COLO668 (cell line): ENCODE results near the gene MAPK10.

Source experiments
- DNase-seq: peaks from one replicate; lab custom pipeline; 2025; ENCODE audit not compliant: unreplicated experiment; lab: John Stamatoyannopoulos, UW

The MAPK10 gene

DNA sequence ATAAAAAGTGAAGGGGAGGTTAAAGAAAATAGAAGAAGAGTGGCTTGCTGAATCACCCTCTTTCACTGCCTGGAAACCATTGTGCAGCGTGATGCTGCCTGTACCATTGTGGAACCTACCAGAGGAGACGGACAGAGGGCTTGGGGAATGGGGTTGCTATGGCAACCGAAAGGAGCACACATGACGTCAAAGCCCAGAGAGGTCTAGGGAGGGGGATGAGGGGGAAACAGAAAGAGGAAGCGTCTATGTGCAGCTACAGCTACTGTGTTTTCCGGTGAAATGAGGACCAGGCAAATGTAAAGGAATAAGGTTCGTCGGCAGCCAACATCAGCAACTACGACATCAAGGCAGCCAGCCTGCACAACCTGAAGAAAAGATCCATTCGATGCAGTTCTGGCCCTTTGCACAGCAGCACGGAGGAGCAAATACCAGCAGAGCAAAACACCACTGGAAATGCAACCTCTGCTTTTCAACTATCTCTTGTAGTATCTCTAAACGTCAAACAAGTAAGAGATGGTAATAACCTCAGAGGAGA lies at the start of gene MAPK10:
Gene MAPK10 (minus strand): TSS at position 110 of the 535 bp plus-strand sequence.
- no peak for DNase-seq

DNA sequence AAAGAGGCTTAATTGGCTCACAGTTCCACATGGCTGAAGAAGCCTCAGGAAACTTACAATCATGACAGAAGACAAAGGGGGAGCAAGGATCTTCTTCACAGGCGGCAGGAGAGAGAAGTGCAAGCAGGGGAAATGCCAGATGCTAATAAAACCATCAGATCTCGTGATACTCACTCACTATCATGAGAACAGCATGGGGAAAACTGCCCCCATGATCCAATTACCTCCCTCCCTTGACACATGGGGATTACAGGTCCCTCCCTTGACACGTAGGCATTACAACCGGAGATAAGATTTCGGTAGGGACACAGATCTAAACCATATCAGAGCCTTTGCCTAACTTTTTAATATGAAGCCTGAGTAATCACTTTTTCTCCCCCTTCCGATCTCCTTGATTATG lies 43.7 kb upstream of the MAPK10 start:
- DNase-seq: no peak

DNA sequence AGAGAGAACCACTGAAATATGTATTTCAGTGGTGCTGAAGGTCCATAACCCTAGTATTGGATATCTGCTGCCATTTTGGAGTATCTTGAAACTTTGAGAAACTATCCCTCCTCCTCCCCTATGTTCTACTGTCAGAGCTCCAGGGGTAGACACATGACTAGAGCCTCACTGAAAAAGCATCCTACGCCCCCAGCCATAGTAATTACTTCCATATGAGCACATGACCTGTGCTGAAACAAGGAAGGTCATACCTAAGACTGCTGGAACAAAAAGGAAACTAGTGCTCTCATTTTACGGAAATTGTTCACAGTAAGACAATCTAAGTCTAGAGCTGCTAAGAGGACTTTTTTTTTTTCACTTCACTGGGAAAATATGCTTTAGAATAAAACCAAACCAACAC lies 42.0 kb upstream of the MAPK10 start:
- DNase-seq: no peak

DNA sequence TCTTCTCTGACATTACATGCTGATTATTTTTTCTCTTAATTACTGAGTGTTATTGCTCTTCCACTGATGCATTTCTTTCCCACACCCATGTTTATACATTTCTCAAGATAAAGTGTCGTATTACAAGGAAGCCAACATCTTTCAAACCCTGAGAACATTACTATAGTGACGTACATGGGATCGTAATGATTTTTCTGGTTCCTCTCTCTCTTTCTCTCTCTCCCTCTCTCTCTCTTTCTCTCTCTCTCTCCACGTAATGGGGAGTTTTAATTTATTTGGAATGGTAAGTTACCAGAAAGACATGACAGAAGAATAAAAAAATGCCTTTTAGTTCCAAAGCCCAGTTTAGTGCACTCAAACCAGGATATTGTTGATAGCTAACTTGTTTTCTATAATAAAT lies 40.4 kb upstream of the MAPK10 start:
- DNase-seq: no peak

DNA sequence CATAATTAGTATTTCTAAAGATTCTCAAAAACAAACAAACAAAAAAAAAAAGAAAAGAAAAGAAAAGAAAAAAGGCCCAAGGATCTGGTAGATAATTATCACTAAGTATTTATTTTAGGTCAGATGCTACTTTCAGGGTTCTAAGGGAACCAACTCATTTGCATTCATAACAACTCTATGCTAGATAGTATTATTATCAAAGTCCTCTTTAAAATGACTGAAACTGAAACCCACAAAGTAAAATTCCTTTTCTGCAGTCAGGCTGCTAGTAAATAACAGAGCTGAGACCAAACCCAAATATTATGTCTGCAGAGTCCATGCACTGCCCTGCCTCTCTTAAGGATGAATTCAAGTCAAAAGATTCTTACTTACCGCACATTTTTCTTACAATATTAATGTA lies 38.3 kb upstream of the MAPK10 start:
- DNase-seq: no peak

DNA sequence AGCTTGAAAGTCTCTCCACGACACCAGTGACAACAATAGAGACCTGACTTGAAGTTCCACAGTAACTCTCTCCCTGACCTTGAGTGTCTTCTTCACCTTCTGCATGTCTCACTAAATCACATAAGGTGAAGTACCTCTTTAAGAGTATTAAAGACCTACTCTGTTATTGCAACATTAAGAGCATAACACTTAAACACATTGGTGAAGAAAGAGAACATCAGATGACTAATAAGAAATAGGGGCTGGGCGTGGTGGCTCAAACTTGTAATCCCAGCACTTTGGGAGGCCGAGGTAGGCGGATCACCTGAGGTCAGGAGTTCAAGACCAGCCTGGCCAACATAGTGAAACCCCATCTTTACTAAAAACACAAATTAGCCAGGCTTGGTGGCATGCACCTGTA lies 33.9 kb upstream of the MAPK10 start:
- no peak for DNase-seq

DNA sequence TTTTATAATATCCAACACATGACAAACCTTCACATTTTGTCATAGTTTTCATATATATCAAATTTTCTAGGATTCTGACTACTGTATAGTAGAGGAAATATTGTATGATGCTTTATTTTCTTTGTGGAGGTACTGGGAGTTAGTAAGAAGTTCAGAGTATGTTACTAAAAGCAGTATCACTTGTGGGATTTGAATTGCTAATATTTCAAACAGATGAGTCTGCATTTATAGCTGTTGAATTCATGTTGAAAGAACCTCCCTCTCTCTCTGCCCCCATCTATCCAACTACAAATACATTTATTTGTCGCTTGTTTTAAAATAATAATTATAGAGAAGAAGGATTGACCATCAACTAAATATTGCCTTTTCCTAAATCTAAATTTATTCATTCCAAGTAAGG lies 29.8 kb upstream of the MAPK10 start:
- DNase-seq: no peak

DNA sequence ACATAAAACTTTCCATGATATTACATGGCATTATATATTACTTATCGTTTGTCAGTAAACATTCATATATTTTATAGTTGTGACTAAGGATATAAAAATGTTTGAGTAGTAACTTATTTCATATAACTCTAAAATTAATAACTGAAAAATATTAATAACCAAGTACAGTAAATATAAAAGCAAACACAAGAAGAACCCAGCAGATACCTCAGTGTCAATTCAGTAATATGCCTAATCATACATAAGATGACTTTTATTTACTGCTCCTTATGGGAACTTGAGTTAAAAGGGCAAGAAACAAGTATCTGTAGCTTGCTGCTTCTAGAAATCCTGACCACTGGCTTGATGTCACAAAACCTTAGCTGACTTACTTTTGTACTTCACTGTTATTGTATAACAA lies 28.4 kb upstream of the MAPK10 start:
- no peak for DNase-seq

DNA sequence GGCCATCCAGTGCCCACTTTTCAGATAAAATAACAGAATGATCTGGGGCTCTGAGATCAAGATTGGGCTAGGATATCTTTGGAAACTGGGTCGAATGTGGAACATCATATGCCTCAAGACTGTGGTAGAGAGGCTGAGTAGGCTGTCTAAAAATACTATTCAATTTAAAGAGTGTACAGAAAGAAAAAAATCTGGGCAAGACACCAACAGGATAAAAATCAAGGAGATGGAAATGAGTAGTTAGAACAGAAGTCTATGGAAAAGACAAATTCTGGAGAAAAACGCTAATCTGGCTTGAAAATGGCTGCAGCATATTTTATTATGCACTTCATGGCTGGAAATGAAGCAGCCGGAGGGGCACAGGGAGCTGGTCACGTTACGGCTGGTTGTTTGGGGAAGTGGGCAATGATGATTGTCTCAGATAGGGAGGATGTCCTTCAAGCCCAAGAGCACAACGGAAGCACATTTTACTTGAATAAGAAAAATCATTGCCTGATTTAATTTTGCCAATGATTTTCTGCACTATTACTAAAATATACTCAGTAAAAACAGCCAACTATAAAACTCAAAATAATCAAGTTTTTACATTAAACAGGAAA lies 27.1 kb upstream of the MAPK10 start:
- DNase-seq: no peak

DNA sequence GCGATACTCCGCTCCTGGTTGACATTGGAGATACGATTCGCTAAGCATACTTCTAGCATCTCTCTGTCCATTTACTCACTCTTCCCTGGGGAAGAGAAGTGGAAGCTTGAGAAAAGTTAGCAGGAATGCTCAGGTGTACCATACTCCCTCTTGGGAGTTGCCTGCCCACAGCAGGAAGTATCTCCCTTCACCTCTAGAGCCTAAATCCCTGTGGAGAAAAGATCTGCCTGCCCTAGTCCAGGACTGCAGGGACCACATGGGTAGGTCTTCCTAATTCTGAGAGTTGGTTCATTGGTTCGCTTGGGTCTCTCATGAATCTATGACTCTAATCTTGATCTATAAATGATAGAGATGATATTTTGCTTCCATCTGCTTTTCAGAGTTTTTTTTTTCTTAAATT lies 26.3 kb upstream of the MAPK10 start:
- DNase-seq: no peak

DNA sequence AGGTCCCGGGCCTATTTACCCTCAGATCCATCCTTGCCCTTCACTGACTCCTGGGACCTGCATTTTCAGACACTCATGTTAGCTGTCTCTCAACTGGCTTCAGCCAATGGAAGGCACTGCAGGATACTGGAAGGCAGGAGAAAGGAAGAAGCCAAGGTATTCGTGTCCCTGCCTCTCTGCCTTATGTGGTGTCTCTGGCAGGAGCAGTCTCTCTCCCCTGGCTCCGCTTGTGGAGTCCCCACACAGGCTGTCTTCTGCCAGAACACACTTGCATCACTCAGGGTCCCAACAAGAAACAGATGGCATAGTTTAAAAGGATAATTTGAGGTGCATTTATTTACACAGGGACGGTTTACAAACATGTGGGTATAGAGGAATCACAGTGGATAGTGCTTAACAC lies 21.6 kb upstream of the MAPK10 start:
- DNase-seq: no peak

DNA sequence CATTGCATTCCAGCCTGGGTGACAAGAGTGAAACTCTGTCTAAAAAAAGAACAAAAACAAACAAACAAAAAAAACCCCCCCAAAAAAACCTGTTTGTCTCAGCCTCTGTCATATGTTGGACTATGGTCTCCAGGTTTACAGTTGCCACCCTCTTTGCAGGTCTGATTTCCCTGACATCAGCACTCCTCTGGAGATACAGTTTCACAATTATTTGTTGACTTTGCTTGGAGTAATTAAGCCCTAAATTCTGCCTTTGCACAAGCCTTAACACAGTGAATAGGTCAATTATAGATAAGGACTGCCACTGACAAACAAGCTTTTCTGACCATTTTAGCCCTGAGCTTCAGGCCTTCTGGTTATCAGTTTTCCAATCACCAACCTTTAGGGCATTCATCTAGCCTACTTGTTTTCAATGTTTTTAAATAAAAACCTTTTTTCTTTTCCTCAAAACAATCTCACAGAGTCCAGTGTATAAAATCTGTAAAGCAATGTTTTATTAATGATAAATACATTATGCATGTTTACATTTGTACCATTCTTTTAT lies 20.4 kb upstream of the MAPK10 start:
- DNase-seq: no peak

DNA sequence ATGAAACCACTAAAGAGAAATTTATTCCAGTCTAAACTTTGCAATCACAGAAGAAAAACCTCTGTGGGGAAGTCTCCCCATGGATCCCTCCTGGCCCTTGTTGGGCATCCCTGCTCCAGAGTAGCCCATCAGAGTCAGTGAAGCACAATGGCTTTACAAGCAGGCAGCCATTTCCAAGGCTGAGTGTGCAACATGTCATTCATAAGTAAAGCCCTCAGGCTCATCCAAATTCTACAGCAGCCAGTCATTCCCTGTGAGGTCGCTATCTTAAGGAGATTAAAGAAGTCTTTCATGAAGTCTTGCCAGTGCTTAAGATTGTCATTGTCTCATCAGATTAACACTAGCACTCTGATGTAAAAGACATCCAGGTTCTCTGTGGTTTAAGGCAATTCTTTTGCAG lies 17.0 kb upstream of the MAPK10 start:
- no peak for DNase-seq

DNA sequence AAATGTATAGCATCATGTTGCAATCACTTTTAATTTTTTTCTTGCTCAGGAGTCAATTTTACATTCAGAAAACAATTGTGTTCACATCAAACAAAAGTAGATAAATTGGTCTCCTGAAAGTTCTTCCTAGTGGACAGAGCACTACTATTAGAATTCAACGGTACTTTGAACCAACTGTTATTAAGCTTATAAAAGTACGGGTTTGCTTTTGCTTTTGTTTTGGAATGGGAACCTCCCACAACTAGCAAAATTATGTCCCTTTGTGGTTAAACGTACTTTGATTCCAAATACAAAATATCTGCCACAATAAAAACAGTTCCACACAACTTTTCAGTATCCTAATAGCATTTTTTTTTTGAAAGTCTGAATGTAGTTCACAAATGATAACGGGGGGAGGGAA lies 8.6 kb upstream of the MAPK10 start:
- no peak for DNase-seq

DNA sequence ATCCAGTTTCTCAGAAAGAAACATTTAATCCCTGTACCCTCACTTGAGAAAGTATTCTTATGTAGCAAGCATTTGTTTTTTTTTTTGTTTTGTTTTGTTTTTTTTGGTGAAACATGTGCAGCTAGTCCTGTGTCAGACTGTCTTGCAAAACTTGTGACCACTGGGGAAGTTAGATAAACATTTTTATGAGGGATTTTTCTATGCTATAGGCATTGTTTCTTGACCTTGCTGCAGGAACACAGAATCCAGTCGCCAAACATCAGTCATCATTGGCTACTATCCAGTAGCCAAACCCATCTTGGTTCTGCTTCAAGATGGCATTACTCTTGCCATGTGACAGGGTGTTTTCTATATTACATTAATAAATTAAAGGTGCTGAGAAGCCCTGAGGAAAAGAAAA lies 7.7 kb upstream of the MAPK10 start:
- DNase-seq: no peak

DNA sequence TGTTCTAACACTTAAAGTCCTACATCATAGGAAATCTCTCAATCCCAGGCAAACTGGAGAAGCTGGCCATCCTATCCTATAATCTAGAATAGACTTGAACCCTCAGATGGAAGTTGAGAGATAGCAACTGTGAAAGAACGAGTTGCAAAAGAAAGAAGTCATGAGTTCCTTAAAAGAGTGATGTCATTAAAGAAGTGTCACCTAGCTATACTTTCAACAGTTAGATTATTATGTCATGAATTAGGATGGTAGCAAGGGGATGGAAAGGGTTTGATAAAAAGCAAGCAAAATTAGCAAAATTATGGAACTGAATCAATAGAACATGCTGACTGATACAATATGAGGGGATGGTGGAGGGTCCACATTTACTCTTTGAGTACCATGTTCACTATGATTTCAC lies 7.1 kb upstream of the MAPK10 start:
- no peak for DNase-seq

DNA sequence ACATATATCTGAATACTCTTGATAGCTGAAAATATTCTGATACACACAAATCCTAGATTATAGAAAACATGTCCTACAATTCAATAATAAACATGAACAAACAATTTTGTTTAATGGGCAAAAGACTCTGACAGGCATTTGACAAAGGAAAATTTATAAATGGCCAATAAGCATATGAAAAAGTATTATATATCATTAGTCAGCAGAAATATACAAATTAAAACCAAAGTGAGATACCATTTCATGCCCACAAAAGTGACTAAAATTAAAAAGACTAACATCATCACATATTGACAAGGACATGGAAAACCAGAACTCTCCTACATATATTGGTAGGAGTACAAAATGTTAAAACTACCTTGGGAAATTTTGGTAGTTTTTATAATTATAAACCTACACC lies 2.7 kb upstream of the MAPK10 start:
- DNase-seq: no peak

DNA sequence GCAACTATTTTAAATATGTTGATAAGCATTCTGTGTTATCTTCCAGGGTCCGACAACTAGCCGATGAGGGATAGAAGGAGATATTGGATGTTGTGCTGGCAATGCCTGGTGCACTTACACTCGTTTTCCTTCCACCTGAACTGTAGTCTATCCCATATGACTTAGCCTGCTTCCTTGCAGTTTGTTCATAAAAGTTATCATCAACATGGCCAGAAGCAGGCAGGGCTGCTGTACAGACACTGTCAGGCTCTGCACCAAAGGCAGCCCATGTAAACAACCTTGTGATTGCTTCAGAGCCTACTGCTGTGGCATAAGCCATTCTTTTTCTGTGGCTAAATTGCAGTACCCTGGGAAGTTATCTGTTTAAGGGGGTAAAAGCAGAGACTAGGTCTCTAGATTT lies 1.6 kb downstream of the MAPK10 start:
- DNase-seq: no peak

DNA sequence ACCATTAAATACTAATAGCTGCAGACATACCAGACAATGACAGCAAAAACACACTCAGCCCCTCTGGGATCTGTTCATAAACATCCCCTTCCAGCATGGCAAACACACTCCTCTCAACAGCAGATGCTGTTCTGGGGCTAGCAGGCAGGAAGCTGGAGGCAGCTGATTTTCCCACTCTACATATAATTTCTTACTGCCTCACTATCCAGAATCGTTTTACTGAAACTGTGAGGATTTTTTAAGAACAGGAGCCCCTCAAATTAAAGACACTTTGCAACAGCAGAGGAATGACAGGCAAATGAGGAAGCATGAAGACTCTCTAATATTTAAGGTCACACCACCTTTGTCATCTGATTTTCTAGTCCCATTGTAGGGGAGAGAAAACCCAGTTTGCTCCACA lies 2.2 kb downstream of the MAPK10 start:
- no peak for DNase-seq

DNA sequence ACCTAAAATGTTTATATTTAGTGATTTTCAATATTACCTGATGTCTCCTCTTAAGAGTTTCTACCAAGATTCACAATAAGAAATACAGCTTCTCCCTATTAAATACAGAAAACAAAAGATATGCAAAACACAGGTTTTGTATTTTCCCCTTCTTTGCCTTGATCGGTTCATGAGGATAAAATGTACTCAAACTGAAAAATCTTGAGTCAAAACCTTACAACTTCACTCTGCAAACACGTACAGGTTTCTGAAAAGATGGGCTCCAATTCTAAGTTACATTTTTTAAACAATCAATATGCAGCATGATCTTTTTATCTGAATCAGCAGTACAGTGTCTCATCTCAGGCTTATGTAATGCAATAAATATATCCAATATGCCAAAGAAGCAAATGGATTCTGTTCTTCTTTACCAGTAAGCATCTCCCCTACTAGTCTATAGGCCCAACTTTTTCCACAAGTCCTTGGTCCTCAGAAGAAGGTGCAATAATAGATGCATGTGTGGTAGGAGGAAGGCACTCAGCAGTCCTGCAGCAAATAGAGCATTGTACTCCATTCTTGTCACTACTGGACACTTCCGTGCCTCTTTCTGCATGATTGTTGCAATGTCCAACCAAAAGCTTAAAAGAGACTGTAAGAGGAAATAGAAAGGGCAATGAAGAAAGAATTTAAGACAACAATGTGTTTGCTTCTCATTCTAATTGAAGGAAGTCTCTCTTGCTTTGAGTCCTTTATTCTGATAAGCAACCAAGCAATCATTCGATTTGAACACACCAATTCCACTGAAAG lies 3.2 kb downstream of the MAPK10 start:
- no peak for DNase-seq

DNA sequence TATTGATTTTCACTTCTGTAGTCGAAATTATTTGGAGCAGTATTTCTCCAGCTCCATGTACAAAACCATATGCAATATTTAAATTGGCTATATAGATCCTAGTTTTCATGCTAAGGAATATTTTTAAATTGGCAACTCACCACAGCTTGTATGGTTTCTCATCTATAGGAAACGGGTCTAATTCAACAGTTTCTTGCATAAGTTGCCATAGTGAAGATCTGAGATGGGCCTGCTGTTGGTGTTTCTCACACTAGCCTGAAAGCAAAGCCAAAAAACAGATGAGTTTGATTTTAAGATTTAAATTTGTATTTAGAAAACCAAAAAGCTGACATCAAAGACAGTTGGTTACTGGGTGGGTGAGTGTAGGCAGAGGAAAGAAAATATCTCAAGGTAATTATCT lies 5.5 kb downstream of the MAPK10 start:
- DNase-seq: no peak

DNA sequence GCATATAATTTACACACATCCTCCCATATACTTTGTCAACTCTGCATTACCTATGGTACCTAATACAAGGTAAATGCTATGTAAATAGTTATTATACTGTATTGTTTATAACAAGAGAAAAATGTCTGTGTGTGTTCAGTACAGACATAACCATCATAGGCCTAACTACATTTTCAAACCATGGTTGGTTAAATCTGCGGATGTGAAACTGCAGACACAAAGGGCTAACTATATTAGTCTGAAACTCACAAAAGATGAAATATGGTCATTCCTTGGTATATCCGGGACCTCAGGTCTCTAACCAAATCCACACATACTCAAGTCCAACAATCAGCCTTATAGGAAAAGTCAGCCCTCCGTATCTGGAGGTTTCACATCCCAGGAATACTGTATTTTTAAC lies 13.5 kb downstream of the MAPK10 start:
- no peak for DNase-seq

DNA sequence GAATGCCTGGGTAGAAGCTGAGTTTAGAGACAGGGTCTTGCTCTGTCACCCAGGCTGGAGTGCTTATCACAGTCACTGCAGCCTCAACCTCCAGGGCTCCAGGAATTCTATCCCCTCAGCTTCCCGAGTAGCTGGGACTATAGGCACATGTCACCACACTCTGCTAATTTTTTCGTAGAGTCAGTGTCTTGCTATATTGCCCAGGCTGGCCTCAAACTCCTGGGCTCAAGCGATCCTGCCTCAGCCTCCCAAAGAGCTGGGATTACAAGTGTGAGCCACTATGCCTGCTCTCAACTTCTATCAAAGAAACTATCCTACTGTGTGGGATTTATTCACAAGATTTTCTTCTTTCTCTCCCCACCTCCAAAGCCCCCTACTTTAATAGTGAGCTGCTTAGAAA lies 15.7 kb downstream of the MAPK10 start:
- no peak for DNase-seq
